ENCODE measurements around the gene MS4A1. TPM values are rescaled to one million over a fixed set of nuclear protein-coding genes. Genes with fewer than 3 reads are reported as not detected.
A peak's percentile ranks its signal among the peaks of the same experiment; 100 is the strongest.

The MS4A1 gene
- total RNA-seq, 1 donor from 2014 or later, result not detected

GRCh38 chr11:60469723-60470122, 14.1 kb downstream of the MS4A1 start:
- no peak for TF ChIP-seq CTCF (conservative IDR thresholded peaks at IDR 0.05; ENCODE audit: low read depth, low read length)

GRCh38 chr11:60477035-60477445, 21.4 kb downstream of the MS4A1 start:
- no peak for DNase-seq (ENCODE audit: low read depth)
- no peak for TF ChIP-seq CTCF (conservative IDR thresholded peaks at IDR 0.05; ENCODE audit: low read depth, low read length)
- no peak overlapping the region for H3K4me3 ChIP-seq (ENCODE audit: low read depth, low read length)

More at GRCh38 chr11:60469723-60470122, 14.1 kb downstream of the MS4A1 start:
- DNase-seq (ENCODE audit: low read depth), result no peak
- H3K4me3 ChIP-seq (ENCODE audit: low read depth, low read length), result no peak overlapping the region

DNA sequence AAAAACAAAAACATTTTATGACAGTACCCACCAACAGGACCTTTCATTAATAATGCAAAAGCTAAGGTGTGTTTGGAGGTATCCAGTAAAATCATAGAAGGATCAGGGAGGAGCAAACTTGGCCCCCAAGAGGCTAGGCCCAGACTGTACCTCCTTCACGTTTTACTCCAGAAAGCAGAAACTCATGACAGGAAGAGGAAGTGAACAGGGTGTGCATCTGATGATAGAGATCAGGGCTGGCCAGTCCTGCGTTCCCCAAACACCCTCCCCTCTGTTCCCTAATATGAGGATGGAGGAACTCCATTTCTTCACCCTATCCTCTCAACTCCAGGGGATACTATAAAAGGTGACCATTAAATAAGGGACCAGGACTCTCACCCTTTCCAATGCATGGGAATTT, 26.7 kb downstream of the MS4A1 start:
- H3K4me3 ChIP-seq (ENCODE audit: low read depth, low read length), result no peak overlapping the region
- no peak for DNase-seq (ENCODE audit: low read depth)
- no peak for TF ChIP-seq CTCF (conservative IDR thresholded peaks at IDR 0.05; ENCODE audit: low read depth, low read length)

GRCh38 chr11:60485987-60486386, 30.3 kb downstream of the MS4A1 start:
- H3K4me3 ChIP-seq (ENCODE audit: low read depth, low read length), result no peak overlapping the region
- DNase-seq (ENCODE audit: low read depth), result no peak
- peak; percentile 44 for TF ChIP-seq CTCF (conservative IDR thresholded peaks at IDR 0.05; ENCODE audit: low read depth, low read length)

- no peak for DNase-seq (ENCODE audit: low read depth)
- TF ChIP-seq CTCF (conservative IDR thresholded peaks at IDR 0.05; ENCODE audit: low read depth, low read length), result no peak
- no peak within 1 kb of the TSS for H3K4me3 ChIP-seq (ENCODE audit: low read depth, low read length)
Measured at GRCh38 chr11:60492488-60493009, 36.9 kb downstream of the MS4A1 start, which contains the start of gene MS4A12. TSS of gene MS4A12 (plus strand) at chr11:60492778. CDS start at chr11:60497319, 4,541 bp downstream.

- no peak overlapping the region for H3K4me3 ChIP-seq (ENCODE audit: low read depth, low read length)
- no peak for TF ChIP-seq CTCF (conservative IDR thresholded peaks at IDR 0.05; ENCODE audit: low read depth, low read length)
- DNase-seq (ENCODE audit: low read depth), result no peak
Measured at GRCh38 chr11:60493454-60493853, 37.8 kb downstream of the MS4A1 start.

- DNase-seq (ENCODE audit: low read depth), result no peak
- H3K4me3 ChIP-seq (ENCODE audit: low read depth, low read length), result no peak overlapping the region
- no peak for TF ChIP-seq CTCF (conservative IDR thresholded peaks at IDR 0.05; ENCODE audit: low read depth, low read length)
Measured at GRCh38 chr11:60498399-60498798, 42.8 kb downstream of the MS4A1 start.
